Heart left ventricle (tissue), 16 donors: Measurements from ENCODE around the gene DIRAS1. TPM values are rescaled to one million over a fixed set of nuclear protein-coding genes. Genes with fewer than 3 reads are reported as not detected.

Experiments
- ATAC-seq, 4 donors: fragments of 200-7000 bp; cut with Tn5 transposase; one replicate each; pipeline ENCODE4 v1.9.1; 2020 to 2022; ENCODE audit warnings: moderate library complexity in 4 of 4, mild to moderate bottlenecking in 3 of 4, moderate number of reproducible peaks in 1 of 4
- DNase-seq, 5 donors: peaks; one replicate each; pipeline ENCODE4 v3.0.0-alpha.2; 2020
- H3K27ac ChIP-seq, 12 donors: fragments of 200-600 bp; sonication (generic) in 4 of 12; one replicate each; pipeline versions ENCODE4 v1.5.0 to v1.8.0; 2016 to 2022; ENCODE audit warnings: mild to moderate bottlenecking in 2 of 12
- H3K27me3 ChIP-seq, 9 donors: fragments of 200-600 bp; sonication (generic) in 2 of 9; one replicate each; pipeline versions ENCODE4 v1.5.1 to v1.8.0; 2016 to 2022; ENCODE audit warnings: mild to moderate bottlenecking in 3 of 9
- H3K36me3 ChIP-seq, 9 donors: fragments of 200-600 bp; sonication (generic) in 2 of 9; one replicate each; pipeline versions ENCODE4 v1.5.0 to v1.8.0; 2018 to 2022; ENCODE audit warnings: mild to moderate bottlenecking in 2 of 9
- H3K4me1 ChIP-seq, 12 donors: fragments of 200-600 bp; sonication (generic) in 4 of 12; one replicate each; pipeline versions ENCODE4 v1.5.0 to v1.8.0; 2016 to 2022; ENCODE audit warnings: mild to moderate bottlenecking in 3 of 12
- H3K4me3 ChIP-seq, 12 donors: fragments of 200-600 bp; sonication (generic) in 4 of 12; one replicate each; pipeline versions ENCODE4 v1.5.0 to v1.8.0; 2017 to 2022; ENCODE audit warnings: mild to moderate bottlenecking in 9 of 12, moderate library complexity in 4 of 12
- H3K9me3 ChIP-seq, 12 donors: fragments of 200-600 bp; sonication (generic) in 4 of 12; one replicate each; pipeline versions ENCODE4 v1.5.0 to v1.8.0; 2016 to 2022; ENCODE audit warnings: mild to moderate bottlenecking in 1 of 12
- CTCF ChIP-seq, 12 donors: fragments of 200-600 bp; sonication (generic) in 4 of 12; IDR thresholded peaks; one replicate each; pipeline versions ENCODE4 v1.5.0 to v1.8.0; 2018 to 2022; ENCODE audit warnings: antibody characterized with exemption in 12 of 12, mild to moderate bottlenecking in 5 of 12
- POLR2A ChIP-seq, 2 donors: fragments of 450-650 bp; IDR thresholded peaks; one replicate each; pipeline ENCODE4 v1.6.1; 2017; ENCODE audit warnings: antibody characterized with exemption in 2 of 2, mild to moderate bottlenecking in 2 of 2, moderate library complexity in 2 of 2
- WGBS, 4 donors: extraction: QIAGEN DNeasy Blood & Tissue Kit in 2 of 4; methylation state at CpG; one replicate each; pipeline versions ENCODE4 v1.1.5 to v1.1.7; 2013 to 2018; 5-methylcytosine and 5-hydroxymethylcytosine counted together
- intact Hi-C, 10 donors: fragments of 100-400 bp; cut with DNase I; formaldehyde crosslinking; loops; one replicate each; pipeline versions ENCODE4 v1.11.1 to v1.14.2; 2022
- polyA plus RNA-seq, 2 donors: library from polyadenylated mRNA; stranded (reverse); fragments of 200-250 nt; gene quantifications; one replicate each; pipeline ENCODE4 v1.2.3, GENCODE V29; 2013
- total RNA-seq, 9 donors: library from RNA; depleted of rRNA in 2 of 9; stranded (reverse); fragments of >200 nt in 2 of 9; fragmentation: NEBNext Ultra II Directional in 3 of 9; extraction: Animal tissue kit (Norgen Biotek cat#: 25700) in 3 of 9; gene quantifications; one replicate each; pipeline versions ENCODE4 v1.1.0 to v1.2.4, GENCODE V29; 2016 to 2023
- donor health status: ischemic (EF 13 %, LVEDD 7.1; RV severe dilation, severe dysfunction).
- donor health status: healthy with polysubstance abuse.
- donor health status: DM: no; HTN: yes; CAD: no.
- donor health status: DM: no; HTN: no; CAD: no.
- donor health status: ischemic (EF 25% LVEDD 6.9; RV normal size, moderate dysfunction).
- donor health status: ischemic (EF 25% LVEDD 5.7; RV mildly dilated, moderate dysfunction).
- donor health status: healthy.
- donor health status: DM: yes; HTN: yes; CAD: no.
- donor health status: ischemic (EF 35%, LVEDD 5.7; RV mildly dilated, moderate dysfunction).
- donor health status: nonischemic (EF 11% LVEDD 7.7; RV severe dilation, severe dysfunction).
- donor health status: DM: yes; HTN: yes; CAD: no.
- donor health status: PGD.
- donor health status: ischemic (EF 29% LVEDD 5.4; RV normal size, mild dysfunction).
- donor health status: nonischemic (EF 23%, LVEDD 6.1; RV moderate dilation, normal function).

DIRAS1 gene
- total and polyA plus RNA-seq, 11 donors, result 77.4 to 191 (median 142) TPM

- peaks cover 0 to 38% (median 13%) of the 10 kb centered on the region in 12 donors for H3K4me1 ChIP-seq
- H3K27me3 ChIP-seq, result peaks cover 7 to 31% (median 14%) of the 10 kb centered on the region in 9 donors
- intact Hi-C loops, result loop anchor here in 4 of 10 donors (2.0 to 10.0 kb wide), 4 partner anchors 15 to 58 kb away; no protein-coding TSS in a partner anchor
- TF ChIP-seq POLR2A (IDR thresholded peaks at IDR 0.05) (peak in 1 of 2 donors; percentile 24), CTCF (IDR thresholded peaks at IDR 0.05) (no peak)
- peaks cover 0 to 9% (median 3%) of the 10 kb centered on the region in 12 donors for H3K9me3 ChIP-seq
- DNase-seq, result peak in 4 of 5 donors; percentile 49 to 84 (median 74)
- H3K27ac ChIP-seq, result peak overlapping the region; percentile 53 to 95 (median 86)
- H3K36me3 ChIP-seq, result peaks cover 0 to 4% (median 0%) of the 10 kb centered on the region in 9 donors
- ATAC-seq, result peak; percentile 41 to 72 (median 58)
- peak overlapping the region; percentile 39 to 78 (median 58) for H3K4me3 ChIP-seq
- 2 to 6% (median 2%) methylated on average over 35 to 37 of the region's 37 CpGs for WGBS, 4 donors
Measured at GRCh38 chr19:2719920-2720776, 1.0 kb downstream of the DIRAS1 start.

- intact Hi-C loops, result loop anchor here in 1 of 10 donors (2.0 kb wide), 1 partner anchor 14 kb away; no protein-coding TSS in a partner anchor
- DNase-seq (no peak), ATAC-seq (no peak)
- TF ChIP-seq POLR2A (IDR thresholded peaks at IDR 0.05) (no peak), CTCF (IDR thresholded peaks at IDR 0.05) (no peak)
- Histone ChIP-seq H3K27ac (peak overlapping the region in 11 of 12 donors; percentile 56 to 95 (median 86)), H3K4me1 (peaks cover 0 to 41% (median 13%) of the 10 kb centered on the region in 12 donors), H3K4me3 (peak overlapping the region in 8 of 12 donors; percentile 54 to 78 (median 61)), H3K27me3 (peaks cover 7 to 31% (median 14%) of the 10 kb centered on the region in 9 donors), H3K36me3 (peaks cover 0 to 4% (median 0%) of the 10 kb centered on the region in 9 donors), H3K9me3 (peaks cover 0 to 12% (median 3%) of the 10 kb centered on the region in 12 donors)
- WGBS, 4 donors, result 28 to 41% (median 35%) methylated on average over 5 to 7 of the region's 7 CpGs
Measured at GRCh38 chr19:2719232-2719735, 1.9 kb downstream of the DIRAS1 start.

- Histone ChIP-seq H3K36me3 (peaks cover 0 to 4% (median 0%) of the 10 kb centered on the region in 9 donors), H3K4me3 (no peak overlapping the region), H3K4me1 (peaks cover 0 to 32% (median 5%) of the 10 kb centered on the region in 12 donors), H3K27me3 (peaks cover 7 to 31% (median 14%) of the 10 kb centered on the region in 9 donors), H3K9me3 (peaks cover 0 to 12% (median 3%) of the 10 kb centered on the region in 12 donors), H3K27ac (no peak overlapping the region)
- DNase-seq, result no peak
- 81 to 87% (median 84%) methylated on average over 26 to 52 of the region's 52 CpGs for WGBS, 4 donors
- intact Hi-C loops, result loop anchor here in 1 of 10 donors (2.0 kb wide), 1 partner anchor 13 kb away; no protein-coding TSS in a partner anchor
- ATAC-seq, result no peak
- TF ChIP-seq CTCF (IDR thresholded peaks at IDR 0.05) (no peak), POLR2A (IDR thresholded peaks at IDR 0.05) (no peak)
Measured at GRCh38 chr19:2717638-2718541, 3.3 kb downstream of the DIRAS1 start.
